HepG2 (cell line): ENCODE data around the gene PPDPF. TPM values are rescaled to one million over a fixed set of nuclear protein-coding genes. Genes with fewer than 3 reads are reported as not detected.
A peak's percentile ranks its signal among the peaks of the same experiment; 100 is the strongest.

Experiments used
- ATAC-seq: fragments of 200-7000 bp; cut with Tn5 transposase; 3 replicates; pipeline ENCODE4 v1.9.1; 2020; ENCODE audit warnings: mild to moderate bottlenecking, moderate library complexity
- BruUV-seq: library from RNA; stranded (reverse); fragments of 400-500 nt; replicated peaks from 2 replicates; lab custom pipeline; 2021; lab: Mats Ljungman, UMichigan
- CTCF ChIA-PET: fragments of 300-600 bp; formaldehyde crosslinking; extraction: SDS; loops from one replicate; lab custom pipeline; 2021; ENCODE audit warnings: low total read pairs, inconsistent platforms, low intra/inter-chr PET ratio; lab: Yijun Ruan, JAX
- POLR2A ChIA-PET: fragments of 350-600 bp; sonication (Branson Sonifier 250); formaldehyde crosslinking; loops from one replicate; lab custom pipeline; 2020; ENCODE audit warnings: antibody characterized with exemption, inconsistent platforms; lab: Yijun Ruan, JAX
- DNase-seq: peaks from one replicate; pipeline ENCODE4 v3.0.0-alpha.2; 2015; ENCODE audit warnings: low spot score
- FAIRE-seq: peaks from 3 replicates; lab custom pipeline; 2011; peaks lifted over from hg19 to GRCh38; lab: Jason Lieb, UNC
- H2AFZ ChIP-seq: one replicate; pipeline ENCODE4 v1.6.1; 2011; ENCODE audit warnings: low read length, inconsistent platforms
- H3K27ac ChIP-seq: fragments of 300-600 bp; 3 replicates; pipeline ENCODE4 v1.8.0; 2011; ENCODE audit warnings: mixed run types, mild to moderate bottlenecking, mixed read lengths, low read length, inconsistent platforms; ENCODE audit not compliant: insufficient read depth; ENCODE audit errors: extremely low read length
- H3K27me3 ChIP-seq, 2 experiments: fragments of 200-600 bp in 1 of 2; 2 replicates in 1 of 2; 3 replicates in 1 of 2; pipeline versions ENCODE4 v1.6.0 to v1.8.0; 2011; ENCODE audit warnings: low read length in 2 of 2, mild to moderate bottlenecking in 2 of 2, moderate library complexity in 2 of 2, inconsistent platforms in 1 of 2; ENCODE audit not compliant: insufficient read depth in 2 of 2, control insufficient read depth in 1 of 2
- H3K36me3 ChIP-seq, 2 experiments: fragments of 200-600 bp in 1 of 2; replicated peaks in 1 of 2; 2 replicates in 1 of 2; 3 replicates in 1 of 2; pipeline versions ENCODE4 v1.5.1 to v1.8.0; 2011; ENCODE audit warnings: low read length in 2 of 2, inconsistent platforms in 1 of 2; ENCODE audit not compliant: insufficient read depth in 2 of 2, control insufficient read depth in 1 of 2
- H3K4me1 ChIP-seq: 2 replicates; pipeline ENCODE4 v1.5.1; 2012; ENCODE audit warnings: low read length, inconsistent platforms; ENCODE audit not compliant: insufficient read depth
- H3K4me2 ChIP-seq: 2 replicates; pipeline ENCODE4 v1.6.0; 2011; ENCODE audit warnings: low read depth, low read length, inconsistent platforms
- H3K4me3 ChIP-seq, 3 experiments: fragments of 200-600 bp in 1 of 3; sonication (generic), shearing (Covaris generic) in 1 of 3; replicated peaks in 1 of 3; 2 replicates each; pipeline ENCODE4 v1.5.1; 2011 to 2016; ENCODE audit warnings: low read length in 3 of 3, inconsistent platforms in 2 of 3, low read depth in 2 of 3, mild to moderate bottlenecking in 2 of 3, control low read depth in 1 of 3, mixed read lengths in 1 of 3; ENCODE audit not compliant: insufficient read depth in 1 of 3
- H3K79me2 ChIP-seq: one replicate; pipeline ENCODE4 v1.6.1; 2011; ENCODE audit warnings: low read length, inconsistent platforms; ENCODE audit not compliant: insufficient read depth
- H3K9ac ChIP-seq: 2 replicates; pipeline ENCODE4 v1.6.0; 2011; ENCODE audit warnings: mild to moderate bottlenecking, low read depth, low read length, inconsistent platforms; ENCODE audit not compliant: insufficient read depth
- H3K9me3 ChIP-seq: 2 replicates; pipeline ENCODE4 v1.5.1; 2012; ENCODE audit warnings: mild to moderate bottlenecking, low read length
- H4K20me1 ChIP-seq: 2 replicates; pipeline ENCODE4 v1.6.0; 2011; ENCODE audit warnings: inconsistent platforms, mild to moderate bottlenecking, low read length, moderate library complexity; ENCODE audit not compliant: insufficient read depth
- ATF7 ChIP-seq, 2 experiments: fragments of 450-650 bp in 1 of 2; sonication (generic) in 1 of 2; formaldehyde crosslinking in 1 of 2; IDR thresholded peaks; 2 replicates each; pipeline versions ENCODE4 v1.4.0 to v1.6.1; 2016 to 2020; ENCODE audit warnings: antibody characterized with exemption in 1 of 2, mild to moderate bottlenecking in 1 of 2, missing genetic modification reagents in 1 of 2
- BHLHE40 ChIP-seq: IDR thresholded peaks from 2 replicates; pipeline ENCODE4 v1.6.1; 2011; ENCODE audit warnings: low read length, improper control_type of control experiment
- CBFB ChIP-seq: sonication (generic); formaldehyde crosslinking; IDR thresholded peaks from 2 replicates; pipeline ENCODE4 v1.4.0; 2020; ENCODE audit warnings: missing genetic modification reagents
- HNRNPUL1 ChIP-seq: fragments of 200-400 bp; formaldehyde crosslinking; IDR thresholded peaks from 2 replicates; pipeline ENCODE4 v1.6.1; 2017; ENCODE audit warnings: low read depth, mild to moderate bottlenecking, low read length, moderate library complexity
- NFE2L2 ChIP-seq: fragments of 150-350 bp; IDR thresholded peaks from 2 replicates; pipeline ENCODE4 v1.6.1; 2014; ENCODE audit warnings: low read length
- NR3C1 ChIP-seq: sonication (generic); formaldehyde crosslinking; IDR thresholded peaks from 2 replicates; pipeline ENCODE4 v1.4.0; 2020; ENCODE audit warnings: missing genetic modification reagents
- POLR2G ChIP-seq: fragments of 200-400 bp; formaldehyde crosslinking; IDR thresholded peaks from 2 replicates; pipeline ENCODE4 v1.6.1; 2018; ENCODE audit warnings: mild to moderate bottlenecking, low read depth, low read length, moderate library complexity
- SETDB1 ChIP-seq: sonication (generic); formaldehyde crosslinking; IDR thresholded peaks from 2 replicates; pipeline ENCODE4 v1.5.1; 2020; ENCODE audit warnings: missing genetic modification reagents, mild to moderate bottlenecking, borderline replicate concordance
- ZBTB20 ChIP-seq: sonication (generic); formaldehyde crosslinking; IDR thresholded peaks from 2 replicates; pipeline ENCODE4 v1.8.1; 2023; ENCODE audit warnings: missing genetic modification reagents, low read depth, mild to moderate bottlenecking, borderline replicate concordance
- ZBTB38 ChIP-seq: sonication (generic); formaldehyde crosslinking; IDR thresholded peaks from 2 replicates; pipeline ENCODE4 v1.5.1; 2020; ENCODE audit warnings: mild to moderate bottlenecking, missing genetic modification reagents
- ZNF264 ChIP-seq: sonication (generic); formaldehyde crosslinking; IDR thresholded peaks from 2 replicates; pipeline ENCODE4 v1.4.0; 2020; ENCODE audit warnings: missing genetic modification reagents
- ZNF274 ChIP-seq: sonication (generic); formaldehyde crosslinking; IDR thresholded peaks from 2 replicates; pipeline ENCODE4 v1.5.1; 2020; ENCODE audit warnings: mild to moderate bottlenecking, missing genetic modification reagents
- ZNF430 ChIP-seq: sonication (generic); formaldehyde crosslinking; IDR thresholded peaks from 2 replicates; pipeline ENCODE4 v1.9.0; 2021; ENCODE audit warnings: mild to moderate bottlenecking, missing genetic modification reagents
- ZNF557 ChIP-seq: sonication (generic); formaldehyde crosslinking; IDR thresholded peaks from 2 replicates; pipeline ENCODE4 v1.4.0; 2020; ENCODE audit warnings: missing genetic modification reagents
- ZNF567 ChIP-seq: sonication (generic); formaldehyde crosslinking; IDR thresholded peaks from 2 replicates; pipeline ENCODE4 v1.8.1; 2023; ENCODE audit warnings: mild to moderate bottlenecking, missing genetic modification reagents, borderline replicate concordance
- ZNF605 ChIP-seq: sonication (generic); formaldehyde crosslinking; IDR thresholded peaks from 2 replicates; pipeline ENCODE4 v1.8.0; 2022; ENCODE audit warnings: mild to moderate bottlenecking, missing genetic modification reagents
- ZNF776 ChIP-seq: sonication (generic); formaldehyde crosslinking; IDR thresholded peaks from 2 replicates; pipeline ENCODE4 v1.4.0; 2020; ENCODE audit warnings: mild to moderate bottlenecking, missing genetic modification reagents
- ZNF891 ChIP-seq: sonication (generic); formaldehyde crosslinking; IDR thresholded peaks from 2 replicates; pipeline ENCODE4 v1.5.0; 2020; ENCODE audit warnings: mild to moderate bottlenecking, missing genetic modification reagents
- WGBS: methylation state at CpG from one replicate; pipeline ENCODE4 v1.1.6; 2017; ENCODE audit warnings: low lambda C conversion rate; 5-methylcytosine and 5-hydroxymethylcytosine counted together
- in situ Hi-C: cut with HindIII; loops from 2 replicates; pipeline ENCODE4 v1.10.0; 2017; ENCODE audit warnings: low pct_unique_long_range_greater_than_20kb; ENCODE audit not compliant: extremely low pct_ligation_motif_present
- intact Hi-C: fragments of 100-400 bp; cut with micrococcal nuclease; formaldehyde crosslinking; loops from one replicate; pipeline ENCODE4 v1.10.0; 2022; ENCODE audit not compliant: unreplicated experiment
- polyA plus RNA-seq, 8 experiments: library from polyadenylated mRNA; depleted of rRNA in 3 of 8; stranded (reverse) in 7 of 8; unstranded in 1 of 8; fragments of >200 nt; fragmentation: Illumina TruSeq in 4 of 8; extraction: Trizol in 4 of 8; gene quantifications; 2 replicates each; pipeline versions ENCODE4 v1.2.1 to v1.2.3, GENCODE V29; 2011 to 2016; ENCODE audit warnings: low read depth in 4 of 8, missing spikeins in 1 of 8, mixed read lengths in 1 of 8; ENCODE audit not compliant: insufficient read depth in 1 of 8
- total RNA-seq, 5 experiments: library from RNA; depleted of rRNA; stranded (reverse); fragments of >200 nt; fragmentation: Illumina TruSeq; extraction: Trizol; gene quantifications; 2 replicates each; pipeline ENCODE4 v1.2.3, GENCODE V29; 2016; ENCODE audit warnings: low read depth in 1 of 5
- TF ChIP-seq, protein P1 (sequence below): sonication (generic); formaldehyde crosslinking; IDR thresholded peaks from 2 replicates; pipeline ENCODE4 v1.5.0; 2020; ENCODE audit warnings: missing genetic modification reagents
- TF ChIP-seq, protein P2 (sequence below): sonication (generic); formaldehyde crosslinking; conservative IDR thresholded peaks from 2 replicates; pipeline ENCODE4 v1.4.0; 2020; ENCODE audit warnings: missing genetic modification reagents
- TF ChIP-seq, protein P3 (sequence below): sonication (generic); formaldehyde crosslinking; IDR thresholded peaks from 2 replicates; pipeline ENCODE4 v1.4.0; 2020; ENCODE audit warnings: missing genetic modification reagents, low read depth, mild to moderate bottlenecking, borderline replicate concordance

Gene PPDPF
- total and polyA plus RNA-seq, 2 of the 13 experiments (the other 11 are each of a cell fraction or from before 2014, with no cell fraction given), result 1.8 to 7.0 TPM

DNA sequence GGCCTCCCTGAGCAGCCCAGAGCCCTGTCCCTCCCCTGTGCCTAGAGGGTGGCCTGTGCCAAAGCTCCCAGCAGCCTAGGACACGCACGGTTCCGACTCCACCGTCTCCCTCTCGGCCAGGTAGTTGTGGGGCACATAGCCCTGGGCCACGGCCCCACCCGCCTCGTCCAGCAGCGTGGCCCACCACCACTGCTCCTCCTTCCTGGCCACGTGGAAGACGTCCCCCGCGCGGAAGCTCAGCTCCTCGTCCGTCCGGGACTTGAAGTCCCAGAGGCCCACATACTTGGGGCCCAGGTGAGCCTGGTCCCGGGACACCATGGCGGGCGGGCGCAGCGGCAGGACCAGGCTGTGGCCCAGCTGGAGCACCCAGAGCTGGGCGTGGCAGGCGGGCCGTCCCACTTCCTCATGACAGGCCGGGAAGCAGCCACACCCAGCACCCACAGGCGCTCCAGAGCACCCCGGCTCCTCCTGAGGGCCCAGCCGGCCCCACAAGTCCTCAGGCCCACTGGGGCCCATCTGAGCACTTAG lies 16.5 kb downstream of the PPDPF start, which contains the start of gene PTK6:
Gene PTK6 (minus strand): TSS at position 380 of the 528 bp plus-strand sequence. CDS start 62 bp downstream, at position 318.
- peak; percentile 2 for ATAC-seq
- H3K4me2 ChIP-seq, result peak within 1 kb of the TSS; percentile 89
- no peaks in the 10 kb centered on the region for H3K36me3 ChIP-seq
- no peaks in the 10 kb centered on the region for H3K9me3 ChIP-seq
- DNase-seq, result no peak
- no peak within 1 kb of the TSS for H2AFZ ChIP-seq
- peak within 1 kb of the TSS; percentile 53 for H3K9ac ChIP-seq
- no peak for FAIRE-seq
- peak within 1 kb of the TSS; percentile 37 to 76 (median 64); a peak in 5 of 6 replicates for H3K4me3 ChIP-seq
- H3K27ac ChIP-seq, result no peak within 1 kb of the TSS
- H3K4me1 ChIP-seq, result peaks cover 48% of the 10 kb centered on the region
- POLR2A ChIA-PET, result interaction anchor here (1.0 to 2.7 kb wide), 16 partner anchors 8 to 443 kb away, joined by 3 to 26 read pairs (median 6); partner anchors contain the start of genes GMEB2, HELZ2, PPDPF and PRPF6
- BruUV-seq, result no TSS peak
- intact Hi-C loops, result loop anchor here (5.0 to 10.0 kb wide), 4 partner anchors 90 to 435 kb away; partner anchors contain the start of genes GMEB2, LIME1, RTEL1 and SLC2A4RG
- in situ Hi-C loops, result loop anchor here (5.0 kb wide), 1 partner anchor 40 kb away; no protein-coding TSS in a partner anchor
- 70% methylated on average over 29 of the region's 29 CpGs for WGBS
- CTCF ChIA-PET, result interaction anchor here (1.1 to 2.7 kb wide), 6 partner anchors 36 to 533 kb away, joined by 3 to 29 read pairs (median 8); partner anchors contain the start of genes HELZ2 and TPD52L2
- peaks cover 49 to 65% of the 10 kb centered on the region in 2 experiments for H3K27me3 ChIP-seq
- no peaks in the 10 kb centered on the region for H3K79me2 ChIP-seq
- H4K20me1 ChIP-seq, result no peaks in the 10 kb centered on the region
- TF ChIP-seq ZNF567 (CRISPR knock-in tag) (no peak), ZNF776 (CRISPR knock-in tag) (peak; percentile 61; the same call in 1 of the 2 replicates), ZNF274 (CRISPR knock-in tag) (peak; percentile 54; the same call in 1 of the 2 replicates), ZBTB20 (CRISPR knock-in tag) (no peak), ZNF430 (no peak), ZNF557 (no peak), HNRNPUL1 (no peak), ZNF605 (no peak), ZBTB38 (peak; percentile 57; the same call in 1 of the 2 replicates), NR3C1 (CRISPR knock-in tag) (no peak), POLR2G (no peak), ZNF264 (CRISPR knock-in tag) (no peak), ATF7 (IDR thresholded peaks at IDR 0.05) (no peak), ATF7 (CRISPR knock-in tag; IDR thresholded peaks at IDR 0.05) (0 out of 2 replicates have a peak, but pooled peaks have one; percentile 8), NFE2L2 (no peak), ZNF891 (CRISPR knock-in tag) (0 out of 2 replicates have a peak, but pooled peaks have one; percentile 52), BHLHE40 (no peak), CBFB (CRISPR knock-in tag) (0 out of 2 replicates have a peak, but pooled peaks have one; percentile 31), SETDB1 (CRISPR knock-in tag) (no peak)
- TF ChIP-seq, protein P1, sequence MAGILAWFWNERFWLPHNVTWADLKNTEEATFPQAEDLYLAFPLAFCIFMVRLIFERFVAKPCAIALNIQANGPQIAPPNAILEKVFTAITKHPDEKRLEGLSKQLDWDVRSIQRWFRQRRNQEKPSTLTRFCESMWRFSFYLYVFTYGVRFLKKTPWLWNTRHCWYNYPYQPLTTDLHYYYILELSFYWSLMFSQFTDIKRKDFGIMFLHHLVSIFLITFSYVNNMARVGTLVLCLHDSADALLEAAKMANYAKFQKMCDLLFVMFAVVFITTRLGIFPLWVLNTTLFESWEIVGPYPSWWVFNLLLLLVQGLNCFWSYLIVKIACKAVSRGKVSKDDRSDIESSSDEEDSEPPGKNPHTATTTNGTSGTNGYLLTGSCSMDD (CRISPR knock-in tag), result no peak
- TF ChIP-seq, protein P2, sequence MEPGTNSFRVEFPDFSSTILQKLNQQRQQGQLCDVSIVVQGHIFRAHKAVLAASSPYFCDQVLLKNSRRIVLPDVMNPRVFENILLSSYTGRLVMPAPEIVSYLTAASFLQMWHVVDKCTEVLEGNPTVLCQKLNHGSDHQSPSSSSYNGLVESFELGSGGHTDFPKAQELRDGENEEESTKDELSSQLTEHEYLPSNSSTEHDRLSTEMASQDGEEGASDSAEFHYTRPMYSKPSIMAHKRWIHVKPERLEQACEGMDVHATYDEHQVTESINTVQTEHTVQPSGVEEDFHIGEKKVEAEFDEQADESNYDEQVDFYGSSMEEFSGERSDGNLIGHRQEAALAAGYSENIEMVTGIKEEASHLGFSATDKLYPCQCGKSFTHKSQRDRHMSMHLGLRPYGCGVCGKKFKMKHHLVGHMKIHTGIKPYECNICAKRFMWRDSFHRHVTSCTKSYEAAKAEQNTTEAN (CRISPR knock-in tag), result no peak
- TF ChIP-seq, protein P3, sequence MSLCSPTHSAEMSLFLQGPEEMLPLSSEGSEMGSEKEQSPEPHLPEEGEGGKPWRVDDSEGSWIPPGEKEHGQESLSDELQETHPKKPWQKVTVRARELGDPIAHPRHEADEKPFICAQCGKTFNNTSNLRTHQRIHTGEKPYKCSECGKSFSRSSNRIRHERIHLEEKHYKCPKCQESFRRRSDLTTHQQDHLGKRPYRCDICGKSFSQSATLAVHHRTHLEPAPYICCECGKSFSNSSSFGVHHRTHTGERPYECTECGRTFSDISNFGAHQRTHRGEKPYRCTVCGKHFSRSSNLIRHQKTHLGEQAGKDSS (CRISPR knock-in tag), result no peak
